Measurements from ENCODE around the gene FOXL1. TPM values are rescaled to one million over a fixed set of nuclear protein-coding genes. Genes with fewer than 3 reads are reported as not detected.

FOXL1 gene
- polyA plus RNA-seq, 2 of the 4 experiments (the other 2 are of a cell fraction) = 0.48 to 0.70 TPM

GRCh38 chr16:86570558-86571529 lies 7.5 kb upstream of the FOXL1 start:
- H3K9me3 ChIP-seq = no peaks in the 10 kb centered on the region
- ChIA-PET POLR2A (no interaction called here), CTCF (interaction anchor here (0.6 to 3.4 kb wide), 5 partner anchors 446 to 834 kb away, joined by 3 to 22 read pairs (median 4); no protein-coding TSS in a partner anchor)
- no peak for TF ChIP-seq MYC (IDR thresholded peaks at IDR 0.05; ENCODE audit: borderline replicate concordance, low read length)
- no peak for TF ChIP-seq MAFK (IDR thresholded peaks at IDR 0.05; ENCODE audit: partially characterized antibody)
- TF ChIP-seq, protein P1, sequence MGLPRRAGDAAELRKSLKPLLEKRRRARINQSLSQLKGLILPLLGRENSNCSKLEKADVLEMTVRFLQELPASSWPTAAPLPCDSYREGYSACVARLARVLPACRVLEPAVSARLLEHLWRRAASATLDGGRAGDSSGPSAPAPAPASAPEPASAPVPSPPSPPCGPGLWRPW (IDR thresholded peaks at IDR 0.05) = no peak
- no peak for TF ChIP-seq NR3C1 (IDR thresholded peaks at IDR 0.05)
- TF ChIP-seq ELK1 (IDR thresholded peaks at IDR 0.05; ENCODE audit: low read depth, low read length) = no peak
- no peak for TF ChIP-seq BHLHE40 (IDR thresholded peaks at IDR 0.05; ENCODE audit: low read depth, low read length)
- no peak for TF ChIP-seq BCL3 (IDR thresholded peaks at IDR 0.05)
- TF ChIP-seq MAX (IDR thresholded peaks at IDR 0.05) = no peak
- no peak for TF ChIP-seq NFE2L2 (conservative IDR thresholded peaks at IDR 0.05; ENCODE audit: low read length)
- TF ChIP-seq, protein P2, sequence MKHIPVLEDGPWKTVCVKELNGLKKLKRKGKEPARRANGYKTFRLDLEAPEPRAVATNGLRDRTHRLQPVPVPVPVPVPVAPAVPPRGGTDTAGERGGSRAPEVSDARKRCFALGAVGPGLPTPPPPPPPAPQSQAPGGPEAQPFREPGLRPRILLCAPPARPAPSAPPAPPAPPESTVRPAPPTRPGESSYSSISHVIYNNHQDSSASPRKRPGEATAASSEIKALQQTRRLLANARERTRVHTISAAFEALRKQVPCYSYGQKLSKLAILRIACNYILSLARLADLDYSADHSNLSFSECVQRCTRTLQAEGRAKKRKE (CRISPR knock-in tag; IDR thresholded peaks at IDR 0.05; ENCODE audit: low read depth) = no peak
- TF ChIP-seq KDM5A (IDR thresholded peaks at IDR 0.05) = no peak
- no peak for TF ChIP-seq CBX8 (IDR thresholded peaks at IDR 0.05)
- TF ChIP-seq RAD21 (conservative IDR thresholded peaks at IDR 0.05 in 1 of 2, IDR thresholded peaks at IDR 0.05 in 1 of 2) = no peak
- no peak for TF ChIP-seq CEBPB (IDR thresholded peaks at IDR 0.05)
- H3K4me2 ChIP-seq = no peak overlapping the region
- no peak overlapping the region for H3K27ac ChIP-seq
- no peak for ATAC-seq
- WGBS (ENCODE audit: missing lambda C conversion rate) = 90% methylated on average over 28 of the region's 28 CpGs
- no peak for FAIRE-seq
- H3K4me1 ChIP-seq = no peaks in the 10 kb centered on the region
- DNase-seq (ENCODE audit: low read depth in 1 of 2, low spot score in 1 of 2) = no peak
- no peak overlapping the region for H3K4me3 ChIP-seq

GRCh38 chr16:86571530-86571915 lies 6.8 kb upstream of the FOXL1 start:
- no peak for TF ChIP-seq SMC3 (IDR thresholded peaks at IDR 0.05)
- TF ChIP-seq SREBF2 (IDR thresholded peaks at IDR 0.05) = no peak
- H3K4me3 ChIP-seq = no peak overlapping the region
- DNase-seq (ENCODE audit: low read depth in 1 of 2, low spot score in 1 of 2) (no peak), ATAC-seq (no peak), FAIRE-seq (no peak)
- no peaks in the 10 kb centered on the region for H3K4me1 ChIP-seq
- POLR2A ChIA-PET = no interaction called here
- no peak overlapping the region for H3K4me2 ChIP-seq
- H3K9me3 ChIP-seq = no peaks in the 10 kb centered on the region
- CTCF ChIA-PET = interaction anchor here (0.6 to 3.4 kb wide), 3 partner anchors 446 to 834 kb away, joined by 3 to 22 read pairs (median 5); no protein-coding TSS in a partner anchor
- 86% methylated on average over 9 of the region's 10 CpGs for WGBS (ENCODE audit: missing lambda C conversion rate)
- H3K27ac ChIP-seq = no peak overlapping the region

DNA sequence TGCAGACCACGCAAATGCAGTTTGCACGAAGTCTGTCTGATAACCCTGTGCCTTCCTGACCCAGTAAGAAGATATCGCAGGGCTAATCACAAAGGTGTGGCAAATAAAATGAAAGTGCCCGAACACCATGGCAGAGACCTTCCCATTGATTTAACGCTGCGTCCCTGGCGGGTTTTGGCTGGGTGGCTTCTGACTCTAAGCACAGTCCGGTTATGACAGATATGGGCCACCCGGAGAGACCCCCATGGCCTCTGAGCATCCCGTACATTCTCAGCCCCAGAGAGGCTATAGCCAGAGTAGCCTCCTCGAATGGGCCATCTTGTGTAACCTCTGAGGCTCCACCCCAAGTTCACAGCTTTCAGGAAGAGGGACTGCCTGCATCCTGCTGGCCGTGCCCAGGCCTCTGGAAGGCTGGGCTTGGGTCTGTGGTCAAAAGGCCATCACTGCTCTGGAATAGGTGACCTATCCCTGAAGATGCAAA lies 6.3 kb upstream of the FOXL1 start:
- TF ChIP-seq MYC (IDR thresholded peaks at IDR 0.05; ENCODE audit: borderline replicate concordance, low read length) = no peak
- TF ChIP-seq CTCF (IDR thresholded peaks at IDR 0.05) = no peak
- TF ChIP-seq FOXS1 (CRISPR knock-in tag; IDR thresholded peaks at IDR 0.05) = no peak
- TF ChIP-seq FOSL2 (IDR thresholded peaks at IDR 0.05) = no peak
- no peak for TF ChIP-seq FOSL2 (CRISPR knock-in tag; IDR thresholded peaks at IDR 0.05)
- no peak for TF ChIP-seq RFX5 (IDR thresholded peaks at IDR 0.05)
- Histone ChIP-seq H3K27ac (no peak overlapping the region), H3K4me3 (no peak overlapping the region), H3K4me1 (no peaks in the 10 kb centered on the region), H3K9me3 (no peaks in the 10 kb centered on the region), H3K4me2 (no peak overlapping the region)
- ChIA-PET POLR2A (no interaction called here), CTCF (interaction anchor here (3.4 to 4.7 kb wide), 2 partner anchors 8 to 491 kb away, joined by 18 to 22 read pairs; no protein-coding TSS in a partner anchor)
- 93% methylated on average over 11 of the region's 12 CpGs for WGBS (ENCODE audit: missing lambda C conversion rate)
- DNase-seq (ENCODE audit: low read depth in 1 of 2, low spot score in 1 of 2) = no peak
- FAIRE-seq = no peak
- no peak for ATAC-seq
